HEK293T (cell line): ENCODE measurements around the gene PGLYRP3.

Experiments
- CTBP1 ChIP-seq: fragments of 450-650 bp; IDR thresholded peaks from 2 replicates; pipeline ENCODE4 v1.6.1; 2016; ENCODE audit warnings: borderline replicate concordance
- ELF4 ChIP-seq: fragments of 450-650 bp; IDR thresholded peaks from 2 replicates; pipeline ENCODE4 v1.6.1; 2017; ENCODE audit warnings: antibody characterized with exemption
- FOXA1 ChIP-seq: fragments of 450-650 bp; IDR thresholded peaks from 2 replicates; pipeline ENCODE4 v1.6.1; 2016; ENCODE audit warnings: mild to moderate bottlenecking
- FOXK2 ChIP-seq: fragments of 450-650 bp; IDR thresholded peaks from 2 replicates; pipeline ENCODE4 v1.6.1; 2016; ENCODE audit warnings: mild to moderate bottlenecking
- FOXM1 ChIP-seq: fragments of 450-650 bp; IDR thresholded peaks from 2 replicates; pipeline ENCODE4 v1.6.1; 2017; ENCODE audit warnings: mild to moderate bottlenecking, borderline replicate concordance
- NFRKB ChIP-seq: fragments of 450-650 bp; IDR thresholded peaks from 2 replicates; pipeline ENCODE4 v1.6.1; 2016; ENCODE audit warnings: mild to moderate bottlenecking, moderate library complexity
- SP1 ChIP-seq: fragments of 450-650 bp; IDR thresholded peaks from 2 replicates; pipeline ENCODE4 v1.6.1; 2017
- SUZ12 ChIP-seq: fragments of 450-650 bp; IDR thresholded peaks from 2 replicates; pipeline ENCODE4 v1.6.1; 2016; ENCODE audit warnings: mild to moderate bottlenecking
- TARDBP ChIP-seq: fragments of 450-650 bp; IDR thresholded peaks from 2 replicates; pipeline ENCODE4 v1.6.1; 2016

GRCh38 chr1:153350321-153350957 is 37.7 kb upstream of the PGLYRP3 start:
- no peak for TF ChIP-seq FOXM1
- no peak for TF ChIP-seq FOXA1
- TF ChIP-seq CTBP1 = no peak
- TF ChIP-seq NFRKB = no peak
- no peak for TF ChIP-seq TARDBP
- no peak for TF ChIP-seq SUZ12
- TF ChIP-seq FOXK2 = no peak
- no peak for TF ChIP-seq SP1
- TF ChIP-seq ELF4 = no peak
